C4-2B (cell line): Measurements from ENCODE around the gene FAM83G.

Experiments
- ZFX ChIP-seq: fragments of 450-650 bp; IDR thresholded peaks from 2 replicates; pipeline ENCODE4 v1.6.1; 2017
- TF ChIP-seq, protein P1 (sequence below): fragments of 450-650 bp; conservative IDR thresholded peaks from 2 replicates; pipeline ENCODE4 v1.5.1; 2017; ENCODE audit warnings: mild to moderate bottlenecking

DNA sequence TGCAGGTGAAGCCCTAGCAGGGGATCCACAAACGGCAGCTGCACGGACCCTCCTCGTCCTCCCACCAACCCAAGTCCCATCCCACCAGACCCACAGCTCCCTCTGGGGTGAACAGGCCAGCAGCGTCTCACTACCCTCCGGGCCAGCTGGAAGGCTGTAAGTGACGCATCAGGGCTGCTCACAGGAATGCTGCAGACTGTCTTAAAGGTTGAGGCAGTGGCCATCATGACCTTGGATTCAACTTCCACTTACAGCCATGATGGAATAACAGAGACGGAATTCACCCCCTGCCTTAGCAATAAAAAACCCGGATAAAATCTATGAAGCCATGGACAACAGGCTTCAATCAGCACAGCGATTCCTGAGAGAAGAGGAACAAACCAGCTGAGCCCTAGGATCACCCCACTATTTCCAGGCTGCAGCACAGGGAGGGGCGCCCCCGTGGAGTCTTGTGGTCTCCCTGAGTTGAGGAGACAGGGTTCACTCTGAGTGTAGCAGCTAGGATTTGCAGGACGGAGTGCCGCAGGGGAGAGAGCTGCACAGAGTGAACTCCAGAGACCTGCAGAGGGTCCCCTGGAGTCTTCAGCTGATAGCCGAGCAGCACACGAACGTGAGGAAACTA lies 10.5 kb downstream of the FAM83G start:
- TF ChIP-seq, protein P1, sequence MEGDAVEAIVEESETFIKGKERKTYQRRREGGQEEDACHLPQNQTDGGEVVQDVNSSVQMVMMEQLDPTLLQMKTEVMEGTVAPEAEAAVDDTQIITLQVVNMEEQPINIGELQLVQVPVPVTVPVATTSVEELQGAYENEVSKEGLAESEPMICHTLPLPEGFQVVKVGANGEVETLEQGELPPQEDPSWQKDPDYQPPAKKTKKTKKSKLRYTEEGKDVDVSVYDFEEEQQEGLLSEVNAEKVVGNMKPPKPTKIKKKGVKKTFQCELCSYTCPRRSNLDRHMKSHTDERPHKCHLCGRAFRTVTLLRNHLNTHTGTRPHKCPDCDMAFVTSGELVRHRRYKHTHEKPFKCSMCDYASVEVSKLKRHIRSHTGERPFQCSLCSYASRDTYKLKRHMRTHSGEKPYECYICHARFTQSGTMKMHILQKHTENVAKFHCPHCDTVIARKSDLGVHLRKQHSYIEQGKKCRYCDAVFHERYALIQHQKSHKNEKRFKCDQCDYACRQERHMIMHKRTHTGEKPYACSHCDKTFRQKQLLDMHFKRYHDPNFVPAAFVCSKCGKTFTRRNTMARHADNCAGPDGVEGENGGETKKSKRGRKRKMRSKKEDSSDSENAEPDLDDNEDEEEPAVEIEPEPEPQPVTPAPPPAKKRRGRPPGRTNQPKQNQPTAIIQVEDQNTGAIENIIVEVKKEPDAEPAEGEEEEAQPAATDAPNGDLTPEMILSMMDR = no peak
- TF ChIP-seq ZFX = no peak
